A673 (cell line): ENCODE data around the gene SRD5A3. TPM values are rescaled to one million over a fixed set of nuclear protein-coding genes. Genes with fewer than 3 reads are reported as not detected.
"Not testable (repeated sequence)": the region's sequence is repeated elsewhere in the genome, so short reads cannot be mapped to it uniquely, and the experiment has no call there.

Experiments used
- BruUV-seq: library from RNA; stranded (reverse); fragments of 400-500 nt; replicated peaks from 2 replicates; lab custom pipeline; 2021; lab: Mats Ljungman, UMichigan
- CTCF ChIA-PET: fragments of 300-600 bp; sonication (Branson Sonifier 250); formaldehyde crosslinking; loops from one replicate; lab custom pipeline; 2022; ENCODE audit warnings: antibody characterized with exemption; lab: Charles Lee
- POLR2A ChIA-PET: fragments of 300-600 bp; sonication (Branson Sonifier 250); formaldehyde crosslinking; loops from one replicate; lab custom pipeline; 2022; ENCODE audit warnings: antibody characterized with exemption; ENCODE audit not compliant: low non-redundant PET; lab: Charles Lee
- DNase-seq: peaks from one replicate; pipeline ENCODE4 v3.0.0-alpha.2; 2015; ENCODE audit warnings: low spot score
- H3K27ac ChIP-seq: fragments of 200-600 bp; sonication (generic); 2 replicates; pipeline ENCODE4 v1.5.1; 2016; ENCODE audit warnings: mixed run types, low read depth, mild to moderate bottlenecking, mixed read lengths, antibody characterized with exemption, low read length; ENCODE audit not compliant: poor library complexity, severe bottlenecking
- H3K27me3 ChIP-seq: fragments of 200-600 bp; sonication (generic); replicated peaks from 2 replicates; pipeline ENCODE4 v1.6.1; 2017; ENCODE audit warnings: mixed run types, low read depth, mild to moderate bottlenecking, mixed read lengths, antibody characterized with exemption, low read length; ENCODE audit not compliant: insufficient read depth, poor library complexity
- H3K36me3 ChIP-seq: fragments of 200-600 bp; sonication (generic); 2 replicates; pipeline ENCODE4 v1.6.1; 2016; ENCODE audit warnings: mixed run types, mild to moderate bottlenecking, mixed read lengths, antibody characterized with exemption, low read length; ENCODE audit not compliant: insufficient read depth, poor library complexity, severe bottlenecking
- H3K4me1 ChIP-seq: fragments of 200-600 bp; sonication (generic); 2 replicates; pipeline ENCODE4 v1.6.1; 2017; ENCODE audit warnings: mixed run types, mild to moderate bottlenecking, mixed read lengths, antibody characterized with exemption, low read length; ENCODE audit not compliant: insufficient read depth, poor library complexity, severe bottlenecking
- H3K4me3 ChIP-seq: fragments of 200-600 bp; sonication (generic); 2 replicates; pipeline ENCODE4 v1.5.1; 2016; ENCODE audit warnings: low read depth, mixed run types, mild to moderate bottlenecking, mixed read lengths, low read length; ENCODE audit not compliant: poor library complexity, severe bottlenecking
- H3K9me3 ChIP-seq: fragments of 200-600 bp; sonication (generic); 2 replicates; pipeline ENCODE4 v1.6.1; 2016; ENCODE audit warnings: mixed run types, low read depth, mild to moderate bottlenecking, mixed read lengths, antibody characterized with exemption, low read length; ENCODE audit not compliant: poor library complexity, severe bottlenecking
- CTCF ChIP-seq: fragments of 300-800, 200-600 bp; sonication (generic); conservative IDR thresholded peaks from 2 replicates; pipeline ENCODE4 v1.5.1; 2017; ENCODE audit warnings: low read depth, mild to moderate bottlenecking, antibody characterized with exemption, low read length, moderate library complexity, mixed read lengths
- EZH2 ChIP-seq: fragments of 200-600 bp; sonication (generic); IDR thresholded peaks from 2 replicates; pipeline ENCODE4 v1.6.1; 2017; ENCODE audit warnings: borderline replicate concordance, low read depth, mild to moderate bottlenecking, mixed read lengths, antibody characterized with exemption, low read length; ENCODE audit not compliant: poor library complexity, severe bottlenecking
- intact Hi-C: fragments of 100-400 bp; cut with micrococcal nuclease; formaldehyde crosslinking; loops from one replicate; pipeline ENCODE4 v1.10.0; 2022; ENCODE audit not compliant: unreplicated experiment
- total RNA-seq: library from RNA; stranded (reverse); gene quantifications from 2 replicates; pipeline ENCODE4 v1.2.3, GENCODE V29; 2021

Gene SRD5A3
- total RNA-seq, 1 experiment from 2014 or later = 48.1 TPM

GRCh38 chr4:55352726-55353125, 6.7 kb downstream of the SRD5A3 start:
- POLR2A ChIA-PET = no interaction called here
- CTCF ChIA-PET = no interaction called here
- Histone ChIP-seq H3K27ac (no peak overlapping the region), H3K9me3 (no peaks in the 10 kb centered on the region), H3K4me3 (no peak overlapping the region), H3K36me3 (no peaks in the 10 kb centered on the region), H3K4me1 (peaks cover 5% of the 10 kb centered on the region), H3K27me3 (no peaks in the 10 kb centered on the region)
- TF ChIP-seq EZH2 (no peak), CTCF (no peak)
- BruUV-seq = no TSS peak
- intact Hi-C loops = no loop called here
- DNase-seq = no peak

DNA sequence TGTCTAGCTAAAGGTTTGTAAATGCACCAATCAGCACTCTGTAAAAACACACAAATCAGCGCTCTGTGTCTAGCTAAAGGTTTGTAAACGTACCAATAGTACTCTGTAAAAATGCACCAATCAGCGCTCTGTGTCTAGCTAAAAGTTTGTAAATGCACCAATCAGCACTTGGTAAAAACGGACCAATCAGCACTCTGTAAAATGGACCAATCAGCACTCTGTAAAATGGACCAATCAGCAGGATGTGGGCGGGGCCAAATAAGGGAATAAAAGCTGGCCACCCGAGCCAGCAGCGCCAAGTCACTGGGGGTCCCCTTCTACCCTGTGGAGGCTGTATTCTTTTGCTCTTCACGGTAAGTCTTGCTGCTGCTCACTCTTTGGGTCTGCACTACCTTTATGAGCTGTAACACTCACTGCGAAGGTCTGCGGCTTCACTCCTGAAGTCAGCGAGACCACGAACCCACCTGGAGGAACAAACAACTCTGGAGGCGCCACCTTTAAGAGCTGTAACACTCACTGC, 7.2 kb downstream of the SRD5A3 start:
- H3K4me3 ChIP-seq, H3K36me3 ChIP-seq, H3K27me3 ChIP-seq, H3K27ac ChIP-seq, DNase-seq, POLR2A ChIA-PET, CTCF ChIA-PET, H3K4me1 ChIP-seq, BruUV-seq, intact Hi-C loops, H3K9me3 ChIP-seq: not testable (repeated sequence)

DNA sequence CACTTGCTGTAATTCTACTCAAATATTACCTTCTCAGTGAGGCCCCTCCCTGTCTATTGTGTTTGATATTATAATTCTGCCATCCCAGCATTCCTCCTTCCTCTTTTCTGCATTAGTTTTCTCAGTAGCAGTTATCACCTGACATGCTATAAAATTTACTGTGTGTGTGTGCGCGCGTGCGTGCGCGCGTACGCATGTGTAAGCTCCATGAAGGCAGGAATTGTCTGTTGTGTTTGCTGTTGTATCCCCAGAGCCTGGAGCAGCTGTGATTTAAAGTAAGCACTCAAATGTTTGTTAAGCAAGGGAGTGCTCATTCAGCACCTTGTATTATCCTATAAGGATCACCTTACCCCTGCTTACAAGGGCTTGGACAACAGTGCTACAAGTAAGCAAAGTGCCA, 8.6 kb downstream of the SRD5A3 start:
- no peaks in the 10 kb centered on the region for H3K9me3 ChIP-seq
- no peak overlapping the region for H3K27ac ChIP-seq
- intact Hi-C loops = no loop called here
- no peak overlapping the region for H3K4me3 ChIP-seq
- POLR2A ChIA-PET = no interaction called here
- H3K4me1 ChIP-seq = peaks cover 3% of the 10 kb centered on the region
- H3K27me3 ChIP-seq = no peaks in the 10 kb centered on the region
- H3K36me3 ChIP-seq = no peaks in the 10 kb centered on the region
- no peak for DNase-seq
- CTCF ChIA-PET = no interaction called here
- BruUV-seq = no TSS peak
- TF ChIP-seq CTCF = no peak
- no peak for TF ChIP-seq EZH2

DNA sequence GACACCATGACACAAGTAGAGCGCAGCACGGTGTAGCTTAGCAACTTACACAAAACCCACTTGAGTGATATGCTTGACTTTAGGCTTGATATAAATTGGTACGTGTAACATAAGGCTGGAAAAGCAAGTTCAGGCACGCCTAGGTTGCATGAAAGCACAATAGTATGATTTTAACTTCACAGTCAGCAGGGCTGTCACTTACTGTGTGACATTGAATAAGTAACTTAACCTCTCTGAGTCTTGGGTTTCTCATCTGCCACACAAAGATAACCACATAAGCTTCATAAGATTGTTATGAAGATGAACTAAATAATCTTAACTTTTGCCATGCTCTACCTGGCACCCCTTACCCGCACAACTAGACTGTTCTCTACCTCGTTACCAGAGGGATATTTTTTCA, 9.5 kb downstream of the SRD5A3 start:
- TF ChIP-seq CTCF = no peak
- TF ChIP-seq EZH2 = no peak

More for the DNA sequence above, 9.5 kb downstream of the SRD5A3 start:
- Histone ChIP-seq H3K4me1 (peaks cover 3% of the 10 kb centered on the region), H3K27ac (no peak overlapping the region), H3K4me3 (no peak overlapping the region), H3K36me3 (no peaks in the 10 kb centered on the region), H3K9me3 (no peaks in the 10 kb centered on the region), H3K27me3 (no peaks in the 10 kb centered on the region)
- CTCF ChIA-PET = no interaction called here
- POLR2A ChIA-PET = interaction anchor here (0.6 kb wide), 1 partner anchor 176 kb away, joined by 3 read pairs; no protein-coding TSS in a partner anchor
- DNase-seq = no peak
- BruUV-seq = no TSS peak
- intact Hi-C loops = no loop called here
